RPMI7951 (cell line): ENCODE measurements around the gene RNU1-3. TPM values are rescaled to one million over a fixed set of nuclear protein-coding genes. Genes with fewer than 3 reads are reported as not detected.
"Not testable (repeated sequence)": the region's sequence is repeated elsewhere in the genome, so short reads cannot be mapped to it uniquely, and the experiment has no call there.

ENCODE experiments used
- DNase-seq: peaks from one replicate; pipeline ENCODE4 v3.0.0-alpha.2; 2012; ENCODE audit warnings: low read depth
- total RNA-seq: library from RNA; depleted of rRNA; stranded (reverse); fragments of >200 nt; shearing (Covaris generic); gene quantifications from 2 replicates; pipeline ENCODE4 v1.2.3, GENCODE V29; 2014

RNU1-3 gene
- total RNA-seq, 1 experiment from 2014 or later: under 0.01 TPM

DNA sequence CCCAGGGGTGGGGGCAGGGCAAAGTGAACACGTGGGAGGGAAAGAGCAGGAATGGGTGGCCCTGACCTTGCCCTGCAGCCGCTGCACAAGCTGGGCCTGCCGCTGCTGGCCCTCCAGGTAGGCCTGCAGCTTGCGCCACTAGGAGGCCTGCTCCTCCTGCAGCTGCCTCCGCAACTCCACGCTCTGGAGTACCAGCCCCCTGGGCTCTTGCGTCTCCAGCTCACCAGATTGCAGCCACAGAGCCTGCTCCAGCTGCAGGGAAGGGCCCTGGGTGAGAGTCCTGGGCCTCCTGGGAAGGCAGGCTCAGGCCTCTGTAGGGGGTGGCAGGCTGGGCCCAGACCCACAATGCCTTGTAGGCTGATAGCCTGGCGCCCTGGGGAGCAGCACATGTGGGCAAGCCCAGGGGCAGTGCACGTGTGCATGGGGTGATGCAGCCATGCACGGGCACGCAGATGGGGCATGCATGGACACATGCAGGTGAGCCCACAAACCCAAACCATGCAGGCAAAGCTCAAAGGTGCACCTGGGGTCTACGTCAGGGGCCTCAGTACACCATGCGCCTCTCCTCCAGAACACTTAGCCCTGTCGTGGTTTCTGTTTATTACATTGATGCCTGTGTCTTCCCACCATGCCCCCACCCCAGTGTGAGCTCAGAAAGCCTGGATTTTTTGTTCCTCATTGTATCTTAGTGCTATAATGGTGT is 9.6 kb downstream of the RNU1-3 start:
- not testable (repeated sequence) for DNase-seq

GRCh38 chr1:16656574-16656973 is 10.2 kb downstream of the RNU1-3 start:
- DNase-seq: not testable (repeated sequence)

DNA sequence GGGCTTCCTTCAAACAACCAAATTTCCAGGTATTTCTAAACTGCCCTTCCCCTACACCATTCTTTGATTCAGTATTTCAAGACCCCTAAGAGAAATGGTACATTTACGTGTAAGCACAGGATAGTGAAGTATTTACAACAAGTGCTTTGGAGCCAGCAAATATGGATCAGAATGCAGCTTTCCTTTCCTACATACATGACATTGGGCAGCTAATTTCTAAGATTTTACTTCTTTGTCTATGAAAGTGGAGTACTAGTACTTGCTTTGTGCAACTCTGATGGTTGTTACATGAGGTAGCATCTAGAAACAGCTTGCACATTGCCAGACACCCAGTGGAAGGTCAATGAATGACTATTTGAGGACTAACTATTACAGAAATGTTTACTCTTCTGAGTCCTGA is 15.2 kb downstream of the RNU1-3 start:
- not testable (repeated sequence) for DNase-seq

DNA sequence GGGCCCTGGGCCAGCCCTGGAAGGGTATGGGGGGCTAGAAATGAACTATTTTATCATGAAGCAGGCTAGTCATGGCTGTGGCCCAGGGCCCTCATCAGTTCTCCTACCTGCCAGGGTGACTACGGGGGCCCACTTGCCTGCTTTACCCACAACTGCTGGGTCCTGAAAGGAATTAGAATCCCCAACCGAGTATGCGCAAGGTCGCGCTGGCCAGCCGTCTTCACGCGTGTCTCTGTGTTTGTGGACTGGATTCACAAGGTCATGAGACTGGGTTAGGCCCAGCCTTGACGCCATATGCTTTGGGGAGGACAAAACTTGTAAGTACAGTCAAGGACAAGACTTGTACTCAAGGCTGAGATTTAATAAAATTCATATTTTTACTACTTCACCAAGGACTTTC is 16.8 kb downstream of the RNU1-3 start:
- not testable (repeated sequence) for DNase-seq

- DNase-seq: not testable (repeated sequence)
Measured at GRCh38 chr1:16649390-16649789, 17.4 kb downstream of the RNU1-3 start.

- DNase-seq: not testable (repeated sequence)
Measured at GRCh38 chr1:16648756-16649155, 18.0 kb downstream of the RNU1-3 start.

- DNase-seq: not testable (repeated sequence)
Measured at GRCh38 chr1:16648250-16648649, 18.5 kb downstream of the RNU1-3 start.

DNA sequence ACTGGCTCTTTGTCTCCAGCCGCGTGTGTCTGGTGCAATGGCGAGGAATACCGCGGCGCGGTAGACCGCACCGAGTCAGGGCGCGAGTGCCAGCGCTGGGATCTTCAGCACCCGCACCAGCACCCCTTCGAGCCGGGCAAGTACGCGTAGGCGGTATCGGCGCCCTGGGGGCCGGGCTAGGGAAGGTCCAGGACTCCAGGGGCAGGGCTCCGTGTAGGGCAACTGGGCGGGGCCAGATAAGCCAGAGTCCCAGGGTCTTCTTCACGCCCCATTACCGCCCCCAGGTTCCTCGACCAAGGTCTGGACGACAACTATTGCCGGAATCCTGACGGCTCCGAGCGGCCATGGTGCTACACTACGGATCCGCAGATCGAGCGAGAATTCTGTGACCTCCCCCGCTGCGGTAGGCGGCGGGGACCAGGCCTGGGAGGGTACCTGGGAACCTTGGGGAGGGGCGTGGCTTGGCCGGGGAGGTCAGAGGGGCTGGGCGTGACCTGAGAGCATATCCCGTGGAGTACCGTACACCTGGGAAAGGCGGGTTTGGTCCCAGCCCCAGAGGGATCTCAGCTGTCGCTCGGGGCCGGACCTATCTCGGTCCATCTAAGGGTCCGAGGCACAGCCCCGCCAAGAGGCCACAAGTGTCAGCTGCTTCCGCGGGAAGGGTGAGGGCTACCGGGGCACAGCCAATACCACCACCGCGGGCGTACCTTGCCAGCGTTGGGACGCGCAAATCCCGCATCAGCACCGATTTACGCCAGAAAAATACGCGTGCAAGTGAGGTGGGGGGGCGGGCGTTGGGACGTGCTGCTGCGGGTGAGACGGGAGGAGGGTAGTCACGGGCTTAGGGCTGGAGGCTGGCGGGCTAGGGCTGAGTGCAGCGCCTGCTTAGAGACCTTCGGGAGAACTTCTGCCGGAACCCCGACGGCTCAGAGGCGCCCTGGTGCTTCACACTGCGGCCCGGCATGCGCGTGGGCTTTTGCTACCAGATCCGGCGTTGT is 19.3 kb downstream of the RNU1-3 start:
- DNase-seq: not testable (repeated sequence)

DNA sequence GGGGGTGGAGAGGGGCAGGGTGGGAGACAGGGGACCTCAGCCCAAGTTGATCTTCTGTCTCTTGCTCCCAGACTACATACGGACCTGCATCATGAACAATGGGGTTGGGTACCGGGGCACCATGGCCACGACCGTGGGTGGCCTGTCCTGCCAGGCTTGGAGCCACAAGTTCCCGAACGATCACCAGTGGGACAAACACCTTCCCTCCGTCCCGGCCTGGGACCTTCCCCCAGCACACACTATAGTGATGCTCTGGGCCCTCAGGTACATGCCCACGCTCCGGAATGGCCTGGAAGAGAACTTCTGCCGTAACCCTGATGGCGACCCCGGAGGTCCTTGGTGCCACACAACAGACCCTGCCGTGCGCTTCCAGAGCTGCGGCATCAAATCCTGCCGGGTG is 20.0 kb downstream of the RNU1-3 start:
- DNase-seq: not testable (repeated sequence)

- not testable (repeated sequence) for DNase-seq
Measured at GRCh38 chr1:16646061-16646664, 20.6 kb downstream of the RNU1-3 start.

- not testable (repeated sequence) for DNase-seq
Measured at GRCh38 chr1:16645271-16646060, 21.3 kb downstream of the RNU1-3 start.

DNA sequence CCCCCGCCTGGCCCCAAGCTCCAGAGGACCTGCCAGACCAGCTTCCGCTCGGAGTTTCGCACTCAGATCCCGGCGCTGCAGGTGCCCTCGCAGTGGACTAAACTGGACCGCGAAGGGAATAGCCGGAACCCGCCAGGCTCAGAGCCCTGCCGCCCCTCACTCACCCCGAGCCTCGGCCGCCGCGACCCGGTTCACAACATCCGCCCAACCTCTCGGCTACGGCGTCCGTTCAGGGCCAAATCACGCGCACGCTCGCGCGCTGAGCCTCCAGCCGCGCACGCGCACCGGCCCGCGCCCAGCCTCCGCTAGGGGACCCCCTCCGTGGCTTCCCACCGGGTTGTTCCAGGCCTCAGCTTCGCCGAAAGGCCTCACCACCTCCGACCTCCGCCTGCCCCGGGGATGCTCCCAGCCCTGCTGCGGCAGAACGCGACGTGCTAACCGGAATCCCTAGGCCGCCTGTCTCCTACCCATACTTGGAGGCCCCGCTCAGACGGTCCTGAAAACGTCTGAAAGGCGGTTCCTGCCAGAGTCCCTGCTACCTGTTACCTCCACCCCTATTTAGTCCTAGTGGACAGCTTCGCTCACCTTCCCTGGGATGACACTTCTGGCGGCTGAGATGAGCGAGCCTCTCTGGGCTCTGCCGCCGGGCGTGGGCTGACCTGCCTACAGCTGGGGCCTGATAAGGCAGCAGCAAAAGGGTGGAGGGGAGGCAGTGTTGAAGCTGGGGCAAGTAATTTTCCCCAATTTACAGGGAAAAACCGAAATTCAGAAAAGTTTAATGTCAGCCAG is 22.1 kb downstream of the RNU1-3 start:
- peak; percentile 96 for DNase-seq

GRCh38 chr1:16644193-16644481 is 22.6 kb downstream of the RNU1-3 start:
- DNase-seq: no peak

DNA sequence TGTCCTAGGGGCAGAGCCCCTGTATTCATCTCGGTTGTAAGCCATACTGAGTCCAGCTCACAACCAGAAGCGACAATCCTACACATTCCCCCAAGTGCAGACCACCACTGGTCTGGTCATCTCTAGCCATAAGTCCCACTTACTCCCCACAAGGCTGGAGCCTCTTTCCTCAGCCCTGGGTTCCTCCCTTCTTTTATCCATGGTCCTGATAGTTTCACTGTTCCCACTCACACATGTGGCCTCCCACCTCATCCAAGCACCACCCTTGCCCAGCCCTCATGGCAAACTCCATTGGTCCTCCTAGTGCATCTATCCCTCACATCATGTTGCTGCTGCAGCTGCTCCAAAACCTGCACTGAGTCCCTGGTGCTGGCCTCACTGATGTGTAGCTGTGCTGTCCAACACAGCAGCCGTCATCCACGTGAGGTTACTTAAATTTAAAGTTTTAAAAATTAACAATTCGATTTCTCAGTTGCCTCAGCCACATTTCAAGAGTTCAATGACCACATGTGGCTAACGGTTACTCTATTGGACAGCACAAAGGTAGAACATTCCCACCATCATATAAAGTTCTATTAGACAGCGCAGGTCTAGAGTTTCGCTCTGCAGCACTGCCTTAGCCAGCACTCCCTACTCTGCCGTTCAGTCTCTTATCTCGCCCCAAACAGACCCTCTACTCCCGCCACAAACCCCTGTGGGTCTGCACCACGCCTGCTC is 23.1 kb downstream of the RNU1-3 start:
- DNase-seq: not testable (repeated sequence)

GRCh38 chr1:16643001-16643411 is 23.7 kb downstream of the RNU1-3 start:
- not testable (repeated sequence) for DNase-seq

- not testable (repeated sequence) for DNase-seq
Measured at GRCh38 chr1:16642025-16642966, 24.5 kb downstream of the RNU1-3 start.

GRCh38 chr1:16641159-16641975 is 25.4 kb downstream of the RNU1-3 start:
- not testable (repeated sequence) for DNase-seq
